Measurements from ENCODE around the gene AGTPBP1. TPM values are rescaled to one million over a fixed set of nuclear protein-coding genes. Genes with fewer than 3 reads are reported as not detected.
A peak's percentile ranks its signal among the peaks of the same experiment; 100 is the strongest.

Gene AGTPBP1
- total and polyA plus RNA-seq, 4 experiments from 2014 or later, result 27.5 to 56.7 (median 42.9) TPM

- peaks cover 0 to 9% (median 3%) of the 10 kb centered on the region in 4 donors for H3K4me1 Mint-ChIP-seq
- no peaks in the 10 kb centered on the region for H3K9me3 ChIP-seq (ENCODE audit: control insufficient read depth in 1 of 2, low read length in 2 of 2)
- H3K36me3 Mint-ChIP-seq, result peaks cover 20 to 32% of the 10 kb centered on the region in 2 donors
- no peaks in the 10 kb centered on the region for H3K4me1 ChIP-seq (ENCODE audit: insufficient read depth, low read length)
- ChIA-PET POLR2A (ENCODE audit: partially characterized antibody) (no interaction called here), CTCF (ENCODE audit: partially characterized antibody) (no interaction called here)
- H3K27me3 Mint-ChIP-seq, result no peaks in the 10 kb centered on the region
- no peaks in the 10 kb centered on the region for H3K9me3 Mint-ChIP-seq
- no peak overlapping the region for H3K4me3 ChIP-seq (ENCODE audit: low read length in 2 of 2)
- no peaks in the 10 kb centered on the region for H3K36me3 ChIP-seq (ENCODE audit: insufficient read depth, low read length)
- no peak overlapping the region for H3K27ac ChIP-seq (ENCODE audit: low read depth, low read length)
- DNase-seq, result no peak
- intact Hi-C loops (cut with micrococcal nuclease), result no loop called here
- no peak overlapping the region for H3K4me3 Mint-ChIP-seq
- no peak overlapping the region for H3K27ac Mint-ChIP-seq
- no peaks in the 10 kb centered on the region for H3K27me3 ChIP-seq (ENCODE audit: insufficient read depth, low read length)
These were observed 182.2 kb downstream of the AGTPBP1 start for GRCh38 chr9:85559526-85559925.

DNA sequence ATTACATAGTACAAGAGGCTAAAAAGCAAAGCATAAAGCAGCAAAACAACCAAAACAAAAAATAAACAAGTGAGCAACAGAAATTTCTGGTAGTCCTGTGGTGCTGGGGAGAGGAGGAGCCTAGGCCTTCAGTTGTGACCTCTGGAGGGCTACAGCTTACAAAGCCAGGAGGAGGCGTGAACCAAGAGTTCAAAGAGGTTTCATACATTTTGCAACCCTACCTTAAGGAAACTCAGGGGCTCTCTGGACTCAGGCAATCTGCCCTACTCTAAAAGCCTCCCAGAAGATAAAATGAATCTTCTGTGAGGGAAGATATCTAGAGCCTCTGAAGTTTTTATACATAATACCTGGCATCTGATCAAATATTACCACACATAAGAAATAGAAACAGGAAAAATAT, 187.4 kb downstream of the AGTPBP1 start:
- Mint-ChIP-seq H3K4me3 (no peak overlapping the region), H3K27me3 (no peaks in the 10 kb centered on the region), H3K9me3 (no peaks in the 10 kb centered on the region), H3K27ac (peak overlapping the region in 2 of 7 donors; percentile 11 to 63), H3K36me3 (peaks cover 11 to 19% of the 10 kb centered on the region in 2 donors), H3K4me1 (peaks cover 0 to 5% (median 2%) of the 10 kb centered on the region in 4 donors)
- H3K4me3 ChIP-seq (ENCODE audit: low read length in 2 of 2), result no peak overlapping the region
- no peak for DNase-seq
- H3K27me3 ChIP-seq (ENCODE audit: insufficient read depth, low read length), result no peaks in the 10 kb centered on the region
- no peaks in the 10 kb centered on the region for H3K36me3 ChIP-seq (ENCODE audit: insufficient read depth, low read length)
- ChIA-PET CTCF (ENCODE audit: partially characterized antibody) (no interaction called here), POLR2A (ENCODE audit: partially characterized antibody) (no interaction called here)
- no peak overlapping the region for H3K27ac ChIP-seq (ENCODE audit: low read depth, low read length)
- H3K4me1 ChIP-seq (ENCODE audit: insufficient read depth, low read length), result no peaks in the 10 kb centered on the region
- no peaks in the 10 kb centered on the region for H3K9me3 ChIP-seq (ENCODE audit: control insufficient read depth in 1 of 2, low read length in 2 of 2)
- intact Hi-C loops (cut with micrococcal nuclease), result no loop called here

GRCh38 chr9:85553475-85553874, 188.3 kb downstream of the AGTPBP1 start:
- no peak overlapping the region for H3K27ac Mint-ChIP-seq
- Histone ChIP-seq H3K4me1 (ENCODE audit: insufficient read depth, low read length) (no peaks in the 10 kb centered on the region), H3K27ac (ENCODE audit: low read depth, low read length) (no peak overlapping the region), H3K4me3 (ENCODE audit: low read length in 2 of 2) (no peak overlapping the region), H3K27me3 (ENCODE audit: insufficient read depth, low read length) (no peaks in the 10 kb centered on the region), H3K9me3 (ENCODE audit: control insufficient read depth in 1 of 2, low read length in 2 of 2) (no peaks in the 10 kb centered on the region), H3K36me3 (ENCODE audit: insufficient read depth, low read length) (no peaks in the 10 kb centered on the region)
- ChIA-PET POLR2A (ENCODE audit: partially characterized antibody) (no interaction called here), CTCF (ENCODE audit: partially characterized antibody) (no interaction called here)
- no peaks in the 10 kb centered on the region for H3K9me3 Mint-ChIP-seq
- intact Hi-C loops (cut with micrococcal nuclease), result no loop called here
- peaks cover 0 to 5% (median 2%) of the 10 kb centered on the region in 4 donors for H3K4me1 Mint-ChIP-seq
- H3K27me3 Mint-ChIP-seq, result no peaks in the 10 kb centered on the region
- no peak overlapping the region for H3K4me3 Mint-ChIP-seq
- peaks cover 11 to 23% of the 10 kb centered on the region in 2 donors for H3K36me3 Mint-ChIP-seq
- DNase-seq, result no peak

DNA sequence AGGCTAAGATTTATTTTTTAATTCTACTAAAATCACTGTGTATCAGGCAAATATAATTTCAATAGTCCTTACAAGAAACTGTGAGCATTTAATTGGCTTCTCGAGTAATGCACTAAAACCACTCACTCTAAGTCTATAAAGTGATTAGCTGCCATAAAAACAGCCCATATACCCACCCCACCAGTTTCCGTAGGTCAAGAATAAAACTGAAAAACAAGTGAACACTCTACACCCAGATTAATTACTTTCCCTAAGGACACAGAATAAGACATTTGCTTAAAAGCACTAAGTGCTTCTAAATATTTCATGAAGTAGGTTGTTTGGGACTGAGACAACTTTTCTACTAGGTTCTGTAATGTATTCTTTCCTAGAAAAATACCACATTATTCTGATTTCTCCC, 194.2 kb downstream of the AGTPBP1 start:
- ChIA-PET CTCF (ENCODE audit: partially characterized antibody) (no interaction called here), POLR2A (ENCODE audit: partially characterized antibody) (no interaction called here)
- H3K27me3 ChIP-seq (ENCODE audit: insufficient read depth, low read length), result no peaks in the 10 kb centered on the region
- no peaks in the 10 kb centered on the region for H3K36me3 ChIP-seq (ENCODE audit: insufficient read depth, low read length)
- H3K9me3 ChIP-seq (ENCODE audit: control insufficient read depth in 1 of 2, low read length in 2 of 2), result no peaks in the 10 kb centered on the region
- H3K9me3 Mint-ChIP-seq, result no peaks in the 10 kb centered on the region
- H3K36me3 Mint-ChIP-seq, result peaks cover 7 to 25% of the 10 kb centered on the region in 2 donors
- no peaks in the 10 kb centered on the region for H3K27me3 Mint-ChIP-seq
- intact Hi-C loops (cut with micrococcal nuclease), result no loop called here
- DNase-seq, result no peak
- H3K4me3 Mint-ChIP-seq, result no peak overlapping the region
- no peak overlapping the region for H3K4me3 ChIP-seq (ENCODE audit: low read length in 2 of 2)
- no peak overlapping the region for H3K27ac Mint-ChIP-seq
- no peak overlapping the region for H3K27ac ChIP-seq (ENCODE audit: low read depth, low read length)
- no peaks in the 10 kb centered on the region for H3K4me1 Mint-ChIP-seq
- H3K4me1 ChIP-seq (ENCODE audit: insufficient read depth, low read length), result no peaks in the 10 kb centered on the region

GRCh38 chr9:85543196-85543595, 198.6 kb downstream of the AGTPBP1 start:
- CTCF ChIA-PET (ENCODE audit: partially characterized antibody), result no interaction called here
- H3K36me3 Mint-ChIP-seq, result peaks cover 4 to 17% of the 10 kb centered on the region in 2 donors
- intact Hi-C loops (cut with micrococcal nuclease), result no loop called here

DNA sequence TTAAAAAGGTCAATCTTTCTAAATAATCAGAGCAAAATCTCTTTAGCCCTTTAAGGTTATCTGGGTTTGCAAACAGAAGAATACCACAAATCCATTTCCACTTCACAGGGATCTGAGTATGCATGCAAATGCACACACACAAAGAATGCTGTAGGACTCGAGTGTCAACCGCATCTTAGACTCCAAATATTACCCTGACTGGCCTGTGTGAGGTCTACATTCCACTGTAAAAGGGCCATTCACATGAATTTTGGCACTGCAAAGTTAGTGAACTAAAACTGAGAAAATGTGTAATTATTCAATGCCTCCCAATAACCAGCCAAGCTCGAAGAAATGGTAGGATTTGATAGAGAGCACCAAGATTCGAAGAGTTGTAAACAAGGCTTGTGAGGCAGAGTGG, 199.9 kb downstream of the AGTPBP1 start:
- ChIA-PET CTCF (ENCODE audit: partially characterized antibody) (no interaction called here), POLR2A (ENCODE audit: partially characterized antibody) (no interaction called here)
- no peaks in the 10 kb centered on the region for H3K9me3 Mint-ChIP-seq
- H3K4me1 Mint-ChIP-seq, result no peaks in the 10 kb centered on the region
- H3K27ac Mint-ChIP-seq, result no peak overlapping the region
- Histone ChIP-seq H3K27me3 (ENCODE audit: insufficient read depth, low read length) (no peaks in the 10 kb centered on the region), H3K9me3 (ENCODE audit: control insufficient read depth in 1 of 2, low read length in 2 of 2) (no peaks in the 10 kb centered on the region), H3K4me1 (ENCODE audit: insufficient read depth, low read length) (no peaks in the 10 kb centered on the region), H3K4me3 (ENCODE audit: low read length in 2 of 2) (no peak overlapping the region), H3K27ac (ENCODE audit: low read depth, low read length) (no peak overlapping the region), H3K36me3 (ENCODE audit: insufficient read depth, low read length) (no peaks in the 10 kb centered on the region)
- H3K4me3 Mint-ChIP-seq, result no peak overlapping the region
- intact Hi-C loops (cut with micrococcal nuclease), result no loop called here
- no peak for DNase-seq
- peaks cover under 1 to 4% of the 10 kb centered on the region in 2 donors for H3K36me3 Mint-ChIP-seq
- no peaks in the 10 kb centered on the region for H3K27me3 Mint-ChIP-seq

More at GRCh38 chr9:85543196-85543595, 198.6 kb downstream of the AGTPBP1 start:
- H3K9me3 ChIP-seq (ENCODE audit: control insufficient read depth in 1 of 2, low read length in 2 of 2), result no peaks in the 10 kb centered on the region
- H3K27me3 ChIP-seq (ENCODE audit: insufficient read depth, low read length), result no peaks in the 10 kb centered on the region
- H3K4me3 Mint-ChIP-seq, result no peak overlapping the region
- no peaks in the 10 kb centered on the region for H3K9me3 Mint-ChIP-seq
- no peaks in the 10 kb centered on the region for H3K27me3 Mint-ChIP-seq
- no peak for DNase-seq
- no peaks in the 10 kb centered on the region for H3K36me3 ChIP-seq (ENCODE audit: insufficient read depth, low read length)
- no peaks in the 10 kb centered on the region for H3K4me1 Mint-ChIP-seq
- POLR2A ChIA-PET (ENCODE audit: partially characterized antibody), result no interaction called here
- no peak overlapping the region for H3K27ac Mint-ChIP-seq
- H3K27ac ChIP-seq (ENCODE audit: low read depth, low read length), result no peak overlapping the region
- no peaks in the 10 kb centered on the region for H3K4me1 ChIP-seq (ENCODE audit: insufficient read depth, low read length)
- no peak overlapping the region for H3K4me3 ChIP-seq (ENCODE audit: low read length in 2 of 2)

- Mint-ChIP-seq H3K4me1 (no peaks in the 10 kb centered on the region), H3K9me3 (no peaks in the 10 kb centered on the region), H3K27me3 (no peaks in the 10 kb centered on the region), H3K36me3 (no peaks in the 10 kb centered on the region), H3K27ac (no peak overlapping the region), H3K4me3 (no peak overlapping the region)
- H3K27ac ChIP-seq (ENCODE audit: low read depth, low read length), result no peak overlapping the region
- no peak for DNase-seq
- no peak overlapping the region for H3K4me3 ChIP-seq (ENCODE audit: low read length in 2 of 2)
- intact Hi-C loops (cut with micrococcal nuclease), result no loop called here
- H3K27me3 ChIP-seq (ENCODE audit: insufficient read depth, low read length), result no peaks in the 10 kb centered on the region
- H3K4me1 ChIP-seq (ENCODE audit: insufficient read depth, low read length), result no peaks in the 10 kb centered on the region
- no peaks in the 10 kb centered on the region for H3K36me3 ChIP-seq (ENCODE audit: insufficient read depth, low read length)
- ChIA-PET POLR2A (ENCODE audit: partially characterized antibody) (no interaction called here), CTCF (ENCODE audit: partially characterized antibody) (no interaction called here)
- H3K9me3 ChIP-seq (ENCODE audit: control insufficient read depth in 1 of 2, low read length in 2 of 2), result no peaks in the 10 kb centered on the region
These were observed 205.2 kb downstream of the AGTPBP1 start for GRCh38 chr9:85536514-85536913.

DNA sequence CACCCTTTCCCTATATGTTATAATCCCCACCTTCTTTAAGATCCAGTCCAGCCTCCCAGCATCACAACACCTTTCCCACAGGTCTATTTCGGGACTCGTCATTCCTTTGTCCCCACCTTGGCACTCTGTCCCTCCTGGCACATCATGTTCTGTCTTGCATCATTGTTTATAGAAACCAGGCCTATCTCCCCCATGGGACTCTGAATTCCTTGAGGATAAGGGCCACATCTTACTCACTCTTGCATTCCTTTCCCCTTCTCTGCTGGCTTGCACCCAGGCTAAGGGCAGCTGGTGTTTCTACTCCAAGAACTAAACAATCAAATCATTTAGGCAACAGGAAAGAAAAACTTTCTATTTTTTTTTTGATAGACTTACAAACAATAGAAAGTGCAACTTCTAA, 205.7 kb downstream of the AGTPBP1 start:
- Histone ChIP-seq H3K4me1 (ENCODE audit: insufficient read depth, low read length) (no peaks in the 10 kb centered on the region), H3K4me3 (ENCODE audit: low read length in 2 of 2) (no peak overlapping the region), H3K9me3 (ENCODE audit: control insufficient read depth in 1 of 2, low read length in 2 of 2) (no peaks in the 10 kb centered on the region), H3K27me3 (ENCODE audit: insufficient read depth, low read length) (no peaks in the 10 kb centered on the region), H3K36me3 (ENCODE audit: insufficient read depth, low read length) (no peaks in the 10 kb centered on the region), H3K27ac (ENCODE audit: low read depth, low read length) (no peak overlapping the region)
- Mint-ChIP-seq H3K4me1 (no peaks in the 10 kb centered on the region), H3K9me3 (no peaks in the 10 kb centered on the region), H3K27me3 (no peaks in the 10 kb centered on the region), H3K27ac (no peak overlapping the region), H3K36me3 (no peaks in the 10 kb centered on the region), H3K4me3 (peak overlapping the region in 1 of 8 donors; percentile 13)
- intact Hi-C loops (cut with micrococcal nuclease), result no loop called here
- ChIA-PET CTCF (ENCODE audit: partially characterized antibody) (no interaction called here), POLR2A (ENCODE audit: partially characterized antibody) (no interaction called here)
- no peak for DNase-seq

Measured in CD4-positive, alpha-beta memory T cell (primary cell).